Transverse colon (tissue), 4 donors: ENCODE data around the gene IP6K1. TPM values are rescaled to one million over a fixed set of nuclear protein-coding genes. Genes with fewer than 3 reads are reported as not detected.
"Not testable (repeated sequence)": the region's sequence is repeated elsewhere in the genome, so short reads cannot be mapped to it uniquely, and the experiment has no call there.

Experiments used
- DNase-seq: peaks from one replicate; pipeline ENCODE4 v3.0.0-alpha.2; 2019
- H3K27ac ChIP-seq, 4 donors: fragments of 200-600 bp; sonication (generic); 2 replicates each; pipeline ENCODE4 v1.5.1; 2016 to 2018; ENCODE audit warnings: inconsistent platforms in 4 of 4
- H3K27me3 ChIP-seq: fragments of 200-600 bp; sonication (generic); 2 replicates; pipeline ENCODE4 v1.5.1; 2017; ENCODE audit warnings: inconsistent platforms
- H3K36me3 ChIP-seq, 4 donors: fragments of 200-600 bp; sonication (generic); 2 replicates each; pipeline ENCODE4 v1.5.1; 2017 to 2019; ENCODE audit warnings: inconsistent platforms in 4 of 4
- H3K4me1 ChIP-seq, 4 donors: fragments of 200-600 bp; sonication (generic); 2 replicates each; pipeline ENCODE4 v1.5.1; 2017 to 2020; ENCODE audit warnings: inconsistent platforms in 4 of 4
- H3K4me3 ChIP-seq, 4 donors: fragments of 200-600 bp; sonication (generic); 1 replicate in 1 of 4; 2 replicates in 3 of 4; pipeline versions ENCODE4 v1.5.1 to v1.6.1; 2017 to 2019; ENCODE audit warnings: inconsistent platforms in 4 of 4
- H3K9me3 ChIP-seq, 2 donors: fragments of 200-600 bp; sonication (generic); 2 replicates each; pipeline ENCODE4 v1.5.1; 2017 to 2019; ENCODE audit warnings: inconsistent platforms in 2 of 2
- EP300 ChIP-seq: sonication (generic); formaldehyde crosslinking; IDR thresholded peaks from one replicate; pipeline ENCODE4 v1.6.1; 2017; ENCODE audit warnings: antibody characterized with exemption, low read depth
- POLR2A ChIP-seq: fragments of 450-650 bp; IDR thresholded peaks from one replicate; pipeline ENCODE4 v1.6.1; 2016; ENCODE audit warnings: antibody characterized with exemption, mild to moderate bottlenecking, moderate library complexity
- POLR2AphosphoS5 ChIP-seq, 3 donors: sonication (generic); formaldehyde crosslinking; IDR thresholded peaks; one replicate each; pipeline ENCODE4 v1.6.1; 2016; ENCODE audit warnings: antibody characterized with exemption in 3 of 3
- WGBS, 2 donors: methylation state at CpG; one replicate each; pipeline ENCODE4 v1.1.5; 2018; ENCODE audit warnings: low coverage in 1 of 2; 5-methylcytosine and 5-hydroxymethylcytosine counted together
- in situ Hi-C, 4 donors: fragments of 200-750 bp; cut with MboI; loops; one replicate each; pipeline versions ENCODE4 v1.15.0 to v1.15.1; 2017; ENCODE audit warnings: low sequenced_read_pairs in 3 of 4, low pct_ligation_motif_present in 1 of 4, low pct_unique_long_range_greater_than_20kb in 1 of 4
- intact Hi-C: fragments of 100-400 bp; cut with DNase I; formaldehyde crosslinking; loops from one replicate; pipeline ENCODE4 v1.15.1; 2023; ENCODE audit warnings: low total_unique reads
- total RNA-seq, 4 donors: library from RNA; depleted of rRNA; stranded (reverse); fragments of >200 nt; gene quantifications; one replicate each; pipeline ENCODE4 v1.1.0, GENCODE V29; 2016
- TF ChIP-seq, protein P1 (sequence below), 5 experiments: fragments of 200-600 bp in 3 of 5; fragments of 450-650 bp in 2 of 5; sonication (generic) in 3 of 5; IDR thresholded peaks; 1 replicate in 2 of 5; 2 replicates in 3 of 5; pipeline ENCODE4 v1.5.1; 2016 to 2017; ENCODE audit warnings: antibody characterized with exemption in 5 of 5, inconsistent platforms in 3 of 5, mild to moderate bottlenecking in 2 of 5, moderate library complexity in 1 of 5

Gene IP6K1
- total RNA-seq, 4 donors from 2014 or later: 20.5 to 40.7 (median 39.7) TPM

- H3K4me3 ChIP-seq, in situ Hi-C loops, H3K27me3 ChIP-seq, H3K9me3 ChIP-seq, H3K27ac ChIP-seq, intact Hi-C loops, DNase-seq: not testable (repeated sequence)
- whole genome bisulfite sequencing, 2 donors: 97% methylated on average over 10 of the region's 10 CpGs; no CpG with 5 or more reads in 1 of the 2 donors
- H3K36me3 ChIP-seq: peaks cover 0 to 35% (median 8%) of the 10 kb centered on the region in 4 donors
- H3K4me1 ChIP-seq: peaks cover 3 to 22% (median 13%) of the 10 kb centered on the region in 4 donors
Measured at GRCh38 chr3:49685103-49685502, 101.2 kb downstream of the IP6K1 start.

DNA sequence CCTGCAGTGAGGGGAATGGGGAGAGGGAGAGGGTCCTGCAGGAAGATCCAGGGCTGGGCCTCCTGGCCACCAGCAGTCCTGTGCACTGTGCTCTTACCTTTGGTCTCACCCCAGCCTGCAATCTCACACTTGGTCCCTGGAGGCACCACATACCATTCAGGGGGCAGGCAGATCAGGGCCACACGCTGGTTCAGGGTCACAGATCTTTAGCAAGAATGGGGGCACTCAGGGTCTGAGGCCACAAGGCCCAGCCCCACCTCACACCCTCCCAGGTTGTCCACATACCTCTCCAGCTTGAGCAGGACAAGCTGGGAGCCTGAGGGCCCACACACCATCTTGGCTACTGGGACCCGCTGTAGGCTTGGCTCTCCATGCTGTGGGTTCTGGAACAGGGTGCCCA is 101.9 kb downstream of the IP6K1 start:
- in situ Hi-C loops, H3K9me3 ChIP-seq, H3K27me3 ChIP-seq, DNase-seq, H3K4me3 ChIP-seq, intact Hi-C loops, H3K27ac ChIP-seq: not testable (repeated sequence)
- 100% methylated on average over 1 of the region's 2 CpGs; no CpG with 5 or more reads in 1 of the 2 donors for WGBS, 2 donors
- Histone ChIP-seq H3K4me1 (peaks cover 3 to 17% (median 10%) of the 10 kb centered on the region in 4 donors), H3K36me3 (peaks cover 0 to 40% (median 8%) of the 10 kb centered on the region in 4 donors)

DNA sequence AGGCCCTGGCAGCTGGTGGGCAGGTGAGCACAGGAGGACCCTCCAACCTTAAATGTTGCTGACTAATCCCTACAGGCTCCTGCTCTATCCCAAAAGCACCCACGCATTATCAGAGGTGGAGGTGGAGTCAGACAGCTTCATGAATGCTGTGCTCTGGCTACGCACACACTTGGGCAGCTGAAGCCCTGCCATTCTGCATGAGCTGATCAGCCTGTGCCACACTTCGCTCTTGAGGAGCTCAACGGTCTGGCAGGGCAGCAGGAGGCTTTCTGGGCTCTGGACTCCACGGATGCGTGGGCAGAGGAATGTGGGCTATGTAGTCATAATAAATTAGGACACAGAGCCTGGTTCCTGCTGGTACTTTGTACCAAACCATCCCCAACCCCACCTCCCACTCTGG is 103.2 kb downstream of the IP6K1 start:
- Histone ChIP-seq H3K27me3 (no peaks in the 10 kb centered on the region), H3K36me3 (peaks cover 0 to 53% (median 11%) of the 10 kb centered on the region in 4 donors), H3K4me1 (peaks cover 0 to 12% (median 3%) of the 10 kb centered on the region in 4 donors), H3K27ac (no peak overlapping the region), H3K9me3 (no peaks in the 10 kb centered on the region), H3K4me3 (no peak overlapping the region)
- TF ChIP-seq POLR2AphosphoS5 (IDR thresholded peaks at IDR 0.05): no peak
- TF ChIP-seq, protein P1, sequence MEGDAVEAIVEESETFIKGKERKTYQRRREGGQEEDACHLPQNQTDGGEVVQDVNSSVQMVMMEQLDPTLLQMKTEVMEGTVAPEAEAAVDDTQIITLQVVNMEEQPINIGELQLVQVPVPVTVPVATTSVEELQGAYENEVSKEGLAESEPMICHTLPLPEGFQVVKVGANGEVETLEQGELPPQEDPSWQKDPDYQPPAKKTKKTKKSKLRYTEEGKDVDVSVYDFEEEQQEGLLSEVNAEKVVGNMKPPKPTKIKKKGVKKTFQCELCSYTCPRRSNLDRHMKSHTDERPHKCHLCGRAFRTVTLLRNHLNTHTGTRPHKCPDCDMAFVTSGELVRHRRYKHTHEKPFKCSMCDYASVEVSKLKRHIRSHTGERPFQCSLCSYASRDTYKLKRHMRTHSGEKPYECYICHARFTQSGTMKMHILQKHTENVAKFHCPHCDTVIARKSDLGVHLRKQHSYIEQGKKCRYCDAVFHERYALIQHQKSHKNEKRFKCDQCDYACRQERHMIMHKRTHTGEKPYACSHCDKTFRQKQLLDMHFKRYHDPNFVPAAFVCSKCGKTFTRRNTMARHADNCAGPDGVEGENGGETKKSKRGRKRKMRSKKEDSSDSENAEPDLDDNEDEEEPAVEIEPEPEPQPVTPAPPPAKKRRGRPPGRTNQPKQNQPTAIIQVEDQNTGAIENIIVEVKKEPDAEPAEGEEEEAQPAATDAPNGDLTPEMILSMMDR (IDR thresholded peaks at IDR 0.05): no peak
- TF ChIP-seq POLR2A: no peak
- no peak for TF ChIP-seq EP300
- 85% methylated on average over 6 of the region's 6 CpGs; no CpG with 5 or more reads in 1 of the 2 donors for WGBS, 2 donors
- intact Hi-C loops: no loop called here
- in situ Hi-C loops: no loop called here
- DNase-seq: no peak

DNA sequence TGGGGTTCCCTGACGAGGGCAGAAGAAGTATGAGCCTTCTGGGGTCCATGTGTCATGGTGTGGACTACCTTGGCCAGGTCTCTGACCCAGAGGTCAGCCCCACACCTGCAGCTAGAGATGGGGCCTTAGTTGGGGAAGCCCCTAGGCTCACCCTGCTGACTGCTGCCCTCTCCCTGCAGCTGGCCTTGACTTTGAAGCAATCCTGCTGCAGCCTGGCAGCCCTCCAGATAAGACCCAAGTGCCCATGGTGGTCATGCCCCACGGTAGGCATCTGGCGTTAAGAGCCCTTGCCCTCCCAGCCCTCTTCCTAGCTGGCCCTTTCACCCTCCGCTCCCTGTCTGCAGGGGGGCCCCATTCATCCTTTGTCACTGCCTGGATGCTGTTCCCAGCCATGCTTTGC is 104.8 kb downstream of the IP6K1 start:
- TF ChIP-seq EP300: no peak
- TF ChIP-seq POLR2A: no peak
- TF ChIP-seq, protein P1 (IDR thresholded peaks at IDR 0.05): no peak
- no peak for TF ChIP-seq POLR2AphosphoS5 (IDR thresholded peaks at IDR 0.05)

DNA sequence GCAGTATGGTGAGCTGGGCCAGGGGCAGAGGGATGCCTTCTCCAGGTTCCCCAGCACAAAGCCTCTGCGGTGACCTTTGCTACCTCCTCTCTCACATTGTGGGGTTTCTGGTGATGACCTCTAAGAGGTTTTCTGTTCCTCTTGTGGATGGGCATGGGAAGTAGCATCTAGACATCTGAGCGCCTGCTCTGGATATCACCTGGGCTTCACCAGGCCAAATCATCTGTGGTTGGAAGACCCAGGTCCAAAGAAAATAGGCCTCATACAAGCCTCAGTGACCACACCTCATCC is 105.2 kb downstream of the IP6K1 start:
- H3K27me3 ChIP-seq: no peaks in the 10 kb centered on the region
- H3K36me3 ChIP-seq: peaks cover 0 to 67% (median 11%) of the 10 kb centered on the region in 4 donors
- peaks cover 0 to 5% (median 0%) of the 10 kb centered on the region in 4 donors for H3K4me1 ChIP-seq
- TF ChIP-seq POLR2A (no peak), POLR2AphosphoS5 (IDR thresholded peaks at IDR 0.05) (no peak), EP300 (no peak)
- TF ChIP-seq, protein P1 (IDR thresholded peaks at IDR 0.05): no peak
- in situ Hi-C loops (no loop called here), intact Hi-C loops (no loop called here)
- 93% methylated on average over 2 of the region's 2 CpGs; no CpG with 5 or more reads in 1 of the 2 donors for WGBS, 2 donors
- H3K4me3 ChIP-seq: no peak overlapping the region
- no peak overlapping the region for H3K27ac ChIP-seq
- no peak for DNase-seq
- no peaks in the 10 kb centered on the region for H3K9me3 ChIP-seq

More for the DNA sequence above, 104.8 kb downstream of the IP6K1 start:
- Histone ChIP-seq H3K27me3 (no peaks in the 10 kb centered on the region), H3K27ac (no peak overlapping the region), H3K36me3 (peaks cover 0 to 67% (median 11%) of the 10 kb centered on the region in 4 donors), H3K4me3 (no peak overlapping the region), H3K9me3 (no peaks in the 10 kb centered on the region), H3K4me1 (peaks cover 0 to 8% (median 0%) of the 10 kb centered on the region in 4 donors)
- intact Hi-C loops: no loop called here
- DNase-seq: no peak
- WGBS, 2 donors: 91% methylated on average over 4 of the region's 4 CpGs; no CpG with 5 or more reads in 1 of the 2 donors
- in situ Hi-C loops: no loop called here
